SH-SY5Y (cell line): ENCODE results near the gene COQ10A.

Experiments used
- GATA2 ChIP-seq: IDR thresholded peaks from 2 replicates; pipeline ENCODE4 v1.6.1; 2011; ENCODE audit warnings: mild to moderate bottlenecking, low read depth, low read length
- GATA3 ChIP-seq: IDR thresholded peaks from 2 replicates; pipeline ENCODE4 v1.6.1; 2011; ENCODE audit warnings: low read depth, mild to moderate bottlenecking, low read length, moderate library complexity

The COQ10A gene

GRCh38 chr12:56315622-56316473 is 49.1 kb downstream of the COQ10A start, which contains the start of gene CNPY2:
CNPY2 (minus strand) TSS chr12:56315988; CDS start chr12:56315217, 771 bp downstream.
- TF ChIP-seq GATA3 (no peak), GATA2 (no peak)

DNA sequence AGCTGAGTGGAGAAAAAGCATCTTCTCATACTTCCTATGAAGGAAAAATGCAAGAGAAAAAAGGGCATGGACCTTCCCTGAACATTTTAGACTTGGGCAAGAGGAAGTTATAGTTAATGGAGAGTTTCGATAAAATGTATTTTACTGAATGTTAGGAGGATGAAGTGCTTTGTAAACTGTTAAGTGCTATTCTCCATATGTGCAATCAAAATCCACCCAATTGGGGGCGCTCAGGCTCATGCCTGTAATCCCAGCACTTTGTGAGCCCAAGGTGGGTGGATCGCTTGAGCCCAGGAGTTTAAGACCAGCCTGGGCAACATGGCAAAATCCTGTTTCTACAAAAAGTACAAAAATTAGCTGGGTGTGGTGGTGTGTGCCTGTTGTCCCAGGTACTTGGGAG is 50.9 kb downstream of the COQ10A start:
- TF ChIP-seq GATA2: no peak
- no peak for TF ChIP-seq GATA3
